HS-27A (cell line): ENCODE data around the gene KIF16B.
A peak's percentile ranks its signal among the peaks of the same experiment; 100 is the strongest.

Experiments
- DNase-seq: peaks from one replicate; pipeline ENCODE4 v3.0.0-alpha.2; 2012; ENCODE audit warnings: low read depth, missing footprints

The KIF16B gene

GRCh38 chr20:16295534-16295933 is 277.7 kb downstream of the KIF16B start:
- DNase-seq: no peak

- DNase-seq: no peak
Measured at GRCh38 chr20:16293590-16293989, 279.7 kb downstream of the KIF16B start.

GRCh38 chr20:16292226-16292880 is 280.9 kb downstream of the KIF16B start:
- DNase-seq: no peak

GRCh38 chr20:16290358-16290757 is 282.9 kb downstream of the KIF16B start:
- DNase-seq: no peak

- DNase-seq: no peak
Measured at GRCh38 chr20:16287776-16288175, 285.5 kb downstream of the KIF16B start.

GRCh38 chr20:16286601-16287000 is 286.6 kb downstream of the KIF16B start:
- no peak for DNase-seq

- DNase-seq: no peak
Measured at GRCh38 chr20:16284385-16285100, 288.7 kb downstream of the KIF16B start.

GRCh38 chr20:16283978-16284377 is 289.3 kb downstream of the KIF16B start:
- DNase-seq: no peak

GRCh38 chr20:16283307-16283706 is 289.9 kb downstream of the KIF16B start:
- no peak for DNase-seq

- no peak for DNase-seq
Measured at GRCh38 chr20:16280219-16280618, 293.0 kb downstream of the KIF16B start.

- DNase-seq: no peak
Measured at GRCh38 chr20:16279320-16279719, 293.9 kb downstream of the KIF16B start.

GRCh38 chr20:16273812-16274555 is 299.3 kb downstream of the KIF16B start:
- no peak for DNase-seq

GRCh38 chr20:16272780-16273360 is 300.4 kb downstream of the KIF16B start:
- no peak for DNase-seq

GRCh38 chr20:16271450-16271849 is 301.8 kb downstream of the KIF16B start:
- DNase-seq: no peak

- no peak for DNase-seq
Measured at GRCh38 chr20:16270989-16271388, 302.3 kb downstream of the KIF16B start.

- DNase-seq: no peak
Measured at GRCh38 chr20:16270314-16270931, 302.8 kb downstream of the KIF16B start.

- no peak for DNase-seq
Measured at GRCh38 chr20:16267526-16267925, 305.7 kb downstream of the KIF16B start.

GRCh38 chr20:16265334-16265733 is 307.9 kb downstream of the KIF16B start:
- no peak for DNase-seq

- DNase-seq: no peak
Measured at GRCh38 chr20:16263582-16263981, 309.7 kb downstream of the KIF16B start.

- no peak for DNase-seq
Measured at GRCh38 chr20:16262594-16262993, 310.7 kb downstream of the KIF16B start.

GRCh38 chr20:16261733-16262273 is 311.4 kb downstream of the KIF16B start:
- DNase-seq: no peak

GRCh38 chr20:16260911-16261310 is 312.3 kb downstream of the KIF16B start:
- peak; percentile 22 for DNase-seq
